ENCODE data around the gene POLR2L.

DNA sequence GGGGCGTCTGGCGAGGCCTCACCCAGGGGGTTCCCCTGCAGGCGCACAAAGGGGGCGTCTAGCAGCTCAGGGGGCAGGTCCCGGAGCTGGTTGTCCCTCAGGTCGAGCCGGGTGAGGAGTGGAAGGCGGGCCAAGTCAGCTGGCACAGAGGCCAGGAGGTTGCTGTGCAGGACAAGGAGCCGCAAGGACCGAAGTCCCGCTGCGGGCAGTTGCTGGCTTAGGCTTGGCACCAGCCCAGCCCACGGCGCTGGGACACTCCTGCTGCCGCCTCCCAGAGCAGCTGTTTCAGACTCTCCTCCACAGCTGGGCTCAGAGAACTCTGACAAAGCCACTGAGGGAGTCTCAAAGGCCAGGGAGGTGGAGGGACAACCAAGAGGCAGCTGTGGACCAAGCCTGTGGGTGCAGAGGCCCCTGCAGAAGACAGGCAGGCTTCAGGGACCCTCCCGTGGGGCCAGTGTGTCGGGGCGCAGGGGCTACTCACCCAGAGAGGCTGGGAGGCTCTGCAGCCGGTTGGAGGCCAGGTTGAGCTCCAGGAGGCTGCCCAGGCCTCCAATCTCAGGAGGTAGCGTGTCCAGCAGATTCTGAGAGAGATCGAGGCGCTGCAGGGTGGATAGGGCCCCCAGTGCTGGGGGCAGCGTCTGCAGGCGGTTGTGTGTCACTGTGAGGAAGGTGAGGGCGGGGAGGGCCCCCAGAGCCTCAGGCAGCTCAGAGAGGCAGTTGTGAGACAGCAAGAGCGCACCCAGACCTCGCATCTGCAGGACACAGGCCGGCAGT is 39.4 kb downstream of the POLR2L start:
- TF ChIP-seq, protein P1, sequence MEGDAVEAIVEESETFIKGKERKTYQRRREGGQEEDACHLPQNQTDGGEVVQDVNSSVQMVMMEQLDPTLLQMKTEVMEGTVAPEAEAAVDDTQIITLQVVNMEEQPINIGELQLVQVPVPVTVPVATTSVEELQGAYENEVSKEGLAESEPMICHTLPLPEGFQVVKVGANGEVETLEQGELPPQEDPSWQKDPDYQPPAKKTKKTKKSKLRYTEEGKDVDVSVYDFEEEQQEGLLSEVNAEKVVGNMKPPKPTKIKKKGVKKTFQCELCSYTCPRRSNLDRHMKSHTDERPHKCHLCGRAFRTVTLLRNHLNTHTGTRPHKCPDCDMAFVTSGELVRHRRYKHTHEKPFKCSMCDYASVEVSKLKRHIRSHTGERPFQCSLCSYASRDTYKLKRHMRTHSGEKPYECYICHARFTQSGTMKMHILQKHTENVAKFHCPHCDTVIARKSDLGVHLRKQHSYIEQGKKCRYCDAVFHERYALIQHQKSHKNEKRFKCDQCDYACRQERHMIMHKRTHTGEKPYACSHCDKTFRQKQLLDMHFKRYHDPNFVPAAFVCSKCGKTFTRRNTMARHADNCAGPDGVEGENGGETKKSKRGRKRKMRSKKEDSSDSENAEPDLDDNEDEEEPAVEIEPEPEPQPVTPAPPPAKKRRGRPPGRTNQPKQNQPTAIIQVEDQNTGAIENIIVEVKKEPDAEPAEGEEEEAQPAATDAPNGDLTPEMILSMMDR (IDR thresholded peaks at IDR 0.05): no peak
- TF ChIP-seq POLR2A (IDR thresholded peaks at IDR 0.05): no peak

Data from testis (tissue), 2 donors.